Measurements from ENCODE around the gene GJA1.
"Not testable (repeated sequence)": the region's sequence is repeated elsewhere in the genome, so short reads cannot be mapped to it uniquely, and the experiment has no call there.

- TF ChIP-seq, protein P1, sequence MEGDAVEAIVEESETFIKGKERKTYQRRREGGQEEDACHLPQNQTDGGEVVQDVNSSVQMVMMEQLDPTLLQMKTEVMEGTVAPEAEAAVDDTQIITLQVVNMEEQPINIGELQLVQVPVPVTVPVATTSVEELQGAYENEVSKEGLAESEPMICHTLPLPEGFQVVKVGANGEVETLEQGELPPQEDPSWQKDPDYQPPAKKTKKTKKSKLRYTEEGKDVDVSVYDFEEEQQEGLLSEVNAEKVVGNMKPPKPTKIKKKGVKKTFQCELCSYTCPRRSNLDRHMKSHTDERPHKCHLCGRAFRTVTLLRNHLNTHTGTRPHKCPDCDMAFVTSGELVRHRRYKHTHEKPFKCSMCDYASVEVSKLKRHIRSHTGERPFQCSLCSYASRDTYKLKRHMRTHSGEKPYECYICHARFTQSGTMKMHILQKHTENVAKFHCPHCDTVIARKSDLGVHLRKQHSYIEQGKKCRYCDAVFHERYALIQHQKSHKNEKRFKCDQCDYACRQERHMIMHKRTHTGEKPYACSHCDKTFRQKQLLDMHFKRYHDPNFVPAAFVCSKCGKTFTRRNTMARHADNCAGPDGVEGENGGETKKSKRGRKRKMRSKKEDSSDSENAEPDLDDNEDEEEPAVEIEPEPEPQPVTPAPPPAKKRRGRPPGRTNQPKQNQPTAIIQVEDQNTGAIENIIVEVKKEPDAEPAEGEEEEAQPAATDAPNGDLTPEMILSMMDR (IDR thresholded peaks at IDR 0.05; ENCODE audit: borderline replicate concordance, extremely low read depth, low read length, poor library complexity, severe bottlenecking), result not testable (repeated sequence)
- not testable (repeated sequence) for TF ChIP-seq EZH2 (IDR thresholded peaks at IDR 0.05; ENCODE audit: borderline replicate concordance, low read depth, low read length, severe bottlenecking)
Observed at GRCh38 chr6:121386551-121386950, 48.9 kb upstream of the GJA1 start.

Data from DND-41 (cell line).